GM18873 (cell line): Measurements from ENCODE around the gene SHROOM1.

Experiments
- ATAC-seq: cut with Tn5 transposase; IDR thresholded peaks from one replicate; pipeline ENCODE4 v1.9.1; 2021; ENCODE audit warnings: mild to moderate bottlenecking, moderate library complexity, moderate number of reproducible peaks; ENCODE audit not compliant: unreplicated experiment, low FRiP score

Gene SHROOM1

DNA sequence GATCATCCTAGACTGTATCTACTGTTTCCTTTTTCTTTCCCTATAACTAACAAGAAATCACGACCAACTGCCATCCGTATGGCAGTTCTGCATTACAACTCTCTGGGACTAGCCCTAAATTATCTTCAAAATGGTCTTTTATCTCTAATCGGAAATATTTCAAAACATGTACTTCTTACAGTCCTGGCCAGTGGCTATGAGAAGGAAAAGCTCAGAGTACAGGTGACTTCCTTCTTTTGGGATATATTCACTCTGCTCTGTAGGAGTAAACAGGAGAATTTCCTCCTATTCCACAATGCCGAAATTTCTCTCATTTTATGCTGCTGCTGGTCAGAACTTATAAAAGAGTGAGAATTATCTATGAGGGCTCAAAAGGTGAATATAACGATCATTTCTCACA, 51.6 kb downstream of the SHROOM1 start:
- ATAC-seq, result no peak

GRCh38 chr5:132778129-132778528, 52.3 kb downstream of the SHROOM1 start:
- ATAC-seq, result no peak

DNA sequence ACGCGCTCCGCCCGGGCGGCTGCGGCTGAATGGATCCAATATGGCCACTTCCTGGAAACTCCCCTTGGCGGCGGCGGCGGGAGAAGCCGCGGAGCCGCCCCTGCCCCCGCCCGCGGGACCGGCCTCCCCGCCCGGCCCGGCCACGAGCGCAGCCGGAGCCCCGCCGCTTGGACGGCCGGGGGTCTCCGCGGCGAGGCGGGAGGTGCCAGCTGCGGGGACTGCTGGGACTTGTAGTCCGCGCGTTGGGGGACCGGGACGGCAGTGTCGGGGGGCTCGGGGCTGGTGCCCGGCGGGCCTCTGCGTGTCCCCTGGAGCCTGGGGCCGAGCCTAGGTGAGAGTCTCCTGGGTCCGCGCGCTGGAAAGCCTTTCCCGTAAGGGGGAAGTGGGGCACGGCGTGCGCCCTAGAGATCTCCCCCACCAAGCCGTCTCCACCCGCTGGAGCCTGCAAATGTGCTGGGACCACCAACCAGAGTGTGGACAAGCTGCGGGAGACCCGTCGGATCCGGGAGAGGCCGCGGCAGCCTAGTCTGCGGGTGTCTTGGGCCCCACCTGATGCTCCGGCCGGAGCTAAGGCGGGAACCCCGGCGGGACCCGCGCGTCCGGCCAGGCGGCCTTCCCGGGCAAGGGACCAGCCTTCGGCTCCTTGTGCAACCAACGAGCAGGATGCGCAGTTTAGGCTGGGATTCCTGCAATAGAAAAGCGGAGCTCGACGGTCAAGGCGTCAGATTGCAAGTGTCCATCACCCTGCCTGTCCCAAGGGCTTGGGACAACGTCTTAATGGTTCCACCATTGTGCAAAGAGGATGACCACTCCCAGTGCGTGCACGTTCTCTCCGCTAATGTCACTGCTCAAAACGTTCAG, 53.0 kb downstream of the SHROOM1 start, which contains the start of gene SEPTIN8:
Gene SEPTIN8, minus strand, starts transcription at position 31 of the 861 bp plus-strand sequence. CDS start 102 bp downstream, outside the sequence.
- no peak for ATAC-seq

- no peak for ATAC-seq
Observed at GRCh38 chr5:132776938-132777208, 53.6 kb downstream of the SHROOM1 start.

- ATAC-seq, result no peak
Observed at GRCh38 chr5:132776131-132776937, 54.1 kb downstream of the SHROOM1 start.

- ATAC-seq, result no peak
Observed at GRCh38 chr5:132775476-132775961, 54.9 kb downstream of the SHROOM1 start.

GRCh38 chr5:132774896-132775295, 55.6 kb downstream of the SHROOM1 start:
- no peak for ATAC-seq

GRCh38 chr5:132774406-132774805, 56.0 kb downstream of the SHROOM1 start:
- ATAC-seq, result no peak

DNA sequence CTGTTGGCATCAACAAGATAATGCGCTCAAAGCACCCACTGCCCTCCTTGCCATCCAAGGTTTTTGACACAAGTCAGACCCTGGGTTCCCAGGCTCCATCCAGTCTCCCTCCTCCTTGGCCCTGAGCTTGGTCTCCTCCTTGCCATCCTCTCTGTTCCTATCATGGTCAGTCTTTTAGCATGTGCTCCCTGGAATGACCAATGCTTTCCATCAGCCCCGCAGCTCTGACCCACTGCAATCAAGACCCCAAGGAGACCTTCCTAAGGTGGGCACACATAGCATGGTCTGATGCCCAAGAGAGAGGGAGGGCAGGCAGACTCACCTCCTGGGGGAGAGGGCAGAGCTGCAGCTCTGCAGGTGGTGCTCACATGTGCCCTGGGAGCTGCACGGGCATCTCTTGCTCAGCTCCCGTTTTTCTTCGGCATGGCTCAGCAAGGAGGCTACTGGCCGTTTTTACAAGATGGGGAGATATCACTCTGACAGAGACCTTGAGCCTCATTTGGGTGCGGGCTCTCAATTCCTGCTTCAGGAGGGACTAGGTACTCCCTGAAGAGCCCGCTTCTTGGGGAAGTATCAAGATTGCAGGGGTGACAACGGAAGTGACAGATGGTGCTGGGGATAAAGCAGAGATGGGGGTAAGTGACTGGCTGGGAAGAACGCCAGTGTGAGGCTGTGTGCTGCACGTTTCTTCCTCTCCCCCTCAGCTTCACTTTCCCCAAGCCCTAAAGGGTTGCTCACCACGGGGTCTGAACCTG, 56.7 kb downstream of the SHROOM1 start:
- ATAC-seq, result no peak

DNA sequence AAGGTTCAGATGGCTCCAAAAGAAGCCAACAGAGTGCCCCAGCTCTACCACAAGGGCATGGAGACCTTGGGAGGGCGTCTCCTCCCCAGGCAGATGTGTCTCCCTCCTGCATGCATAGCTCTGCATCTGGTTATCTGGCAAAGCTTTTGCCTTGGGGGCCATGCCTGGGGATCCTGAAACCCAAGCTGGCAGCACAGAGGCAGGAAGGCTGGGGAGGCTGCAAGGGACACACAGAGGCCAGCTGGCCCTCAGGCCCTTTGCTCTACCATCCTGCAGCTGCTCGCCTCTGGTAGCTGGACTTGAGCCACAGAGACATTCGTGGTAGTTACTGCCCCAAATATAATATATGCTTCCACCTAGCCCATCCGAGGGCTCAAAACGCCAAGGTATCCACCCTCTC, 57.3 kb downstream of the SHROOM1 start:
- no peak for ATAC-seq

DNA sequence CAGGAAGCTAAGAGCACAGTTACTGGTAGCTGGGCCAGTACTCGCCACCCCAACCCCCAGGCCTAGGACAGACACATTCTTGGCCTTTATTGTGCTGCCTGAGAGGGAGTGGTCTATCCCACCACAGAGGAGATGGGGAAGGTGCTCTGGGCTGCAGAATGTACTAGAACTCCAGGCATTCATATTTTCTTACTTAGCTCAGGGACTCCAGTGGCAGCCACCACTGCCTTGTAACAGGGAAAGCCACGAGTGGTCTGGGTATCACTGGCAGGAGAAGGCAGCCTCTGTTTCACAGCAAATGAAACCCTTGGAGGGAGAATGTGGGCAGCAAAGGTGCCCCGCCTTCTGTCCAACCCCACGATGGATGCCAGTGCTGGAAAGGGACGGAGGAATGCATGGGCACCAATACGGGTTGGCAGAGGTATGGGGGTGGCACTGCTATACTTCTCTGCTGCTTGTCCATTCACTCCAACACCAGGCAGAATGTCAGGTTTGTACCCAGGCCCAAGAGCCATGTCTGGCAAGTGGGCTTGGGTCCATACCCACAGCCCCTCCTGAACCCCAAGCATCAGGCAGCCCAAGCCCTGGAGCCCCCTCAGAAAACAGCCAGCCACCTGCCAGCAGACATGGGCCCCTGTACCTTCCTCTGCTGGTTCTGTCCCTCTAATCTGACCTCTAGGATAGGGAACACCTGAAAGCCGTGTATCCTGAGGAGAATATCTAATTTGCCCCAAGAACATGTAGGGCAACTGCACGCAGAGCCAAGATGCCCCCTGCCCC, 58.0 kb downstream of the SHROOM1 start:
- no peak for ATAC-seq
